Neuronal stem cell (in vitro differentiated cells): ENCODE results near the gene BCL6.

Experiments used
- DNase-seq: peaks from one replicate; pipeline ENCODE4 v3.0.0-alpha.2; 2013; ENCODE audit warnings: low spot score
- H2AFZ ChIP-seq: one replicate; pipeline ENCODE4 v1.6.1; 2013; ENCODE audit warnings: mild to moderate bottlenecking, low read length, inconsistent platforms
- H2AK5ac ChIP-seq: 2 replicates; pipeline ENCODE4 v1.6.1; 2013; ENCODE audit warnings: low read depth, mild to moderate bottlenecking, inconsistent platforms, low read length, moderate library complexity, mixed read lengths
- H2BK120ac ChIP-seq: 2 replicates; pipeline ENCODE4 v1.6.1; 2013; ENCODE audit warnings: low read depth, mild to moderate bottlenecking, inconsistent platforms, low read length, moderate library complexity, mixed read lengths
- H2BK12ac ChIP-seq: one replicate; pipeline ENCODE4 v1.6.1; 2013; ENCODE audit warnings: low read length, inconsistent platforms
- H2BK15ac ChIP-seq: 2 replicates; pipeline ENCODE4 v1.6.1; 2013; ENCODE audit warnings: mild to moderate bottlenecking, low read length, inconsistent platforms, mixed read lengths
- H2BK5ac ChIP-seq: one replicate; pipeline ENCODE4 v1.6.1; 2013; ENCODE audit warnings: inconsistent platforms, mild to moderate bottlenecking, low read length, moderate library complexity
- H3K14ac ChIP-seq: one replicate; pipeline ENCODE4 v1.6.1; 2013; ENCODE audit warnings: low read length, inconsistent platforms
- H3K18ac ChIP-seq: 2 replicates; pipeline ENCODE4 v1.6.1; 2013; ENCODE audit warnings: low read length, inconsistent platforms
- H3K23ac ChIP-seq: 2 replicates; pipeline ENCODE4 v1.6.1; 2013; ENCODE audit warnings: low read depth, mild to moderate bottlenecking, mixed read lengths, low read length, inconsistent platforms; ENCODE audit not compliant: poor library complexity
- H3K27ac ChIP-seq: replicated peaks from 3 replicates; pipeline ENCODE4 v1.5.1; 2013; ENCODE audit warnings: low read length, inconsistent platforms
- H3K27me3 ChIP-seq, 3 experiments: 2 replicates each; pipeline ENCODE4 v1.6.1; 2013; ENCODE audit warnings: low read length in 3 of 3, mild to moderate bottlenecking in 2 of 3, inconsistent platforms in 1 of 3, low read depth in 1 of 3, mixed read lengths in 1 of 3, moderate library complexity in 1 of 3; ENCODE audit not compliant: control insufficient read depth in 3 of 3, insufficient read depth in 3 of 3
- H3K36me3 ChIP-seq, 2 donors: replicated peaks in 1 of 2; 2 replicates each; pipeline ENCODE4 v1.6.1; 2013; ENCODE audit warnings: low read length in 2 of 2; ENCODE audit not compliant: control insufficient read depth in 2 of 2, insufficient read depth in 2 of 2
- H3K4ac ChIP-seq: 2 replicates; pipeline ENCODE4 v1.6.1; 2013; ENCODE audit warnings: inconsistent platforms, mild to moderate bottlenecking, low read length, moderate library complexity
- H3K4me1 ChIP-seq, 2 donors: 1 replicate in 1 of 2; 2 replicates in 1 of 2; pipeline ENCODE4 v1.6.1; 2013; ENCODE audit warnings: low read length in 2 of 2, low read depth in 1 of 2; ENCODE audit not compliant: control insufficient read depth in 2 of 2, insufficient read depth in 1 of 2
- H3K4me2 ChIP-seq: one replicate; pipeline ENCODE4 v1.6.1; 2013; ENCODE audit warnings: mild to moderate bottlenecking, low read length, inconsistent platforms; ENCODE audit not compliant: insufficient read depth, poor library complexity, severe bottlenecking
- H3K4me3 ChIP-seq, 2 donors: 2 replicates each; pipeline ENCODE4 v1.5.1; 2013; ENCODE audit warnings: low read length in 2 of 2, mild to moderate bottlenecking in 2 of 2, inconsistent platforms in 1 of 2, moderate library complexity in 1 of 2
- H3K79me1 ChIP-seq: one replicate; pipeline ENCODE4 v1.6.1; 2013; ENCODE audit warnings: low read depth, mild to moderate bottlenecking, inconsistent platforms, low read length, moderate library complexity
- H3K9ac ChIP-seq: one replicate; pipeline ENCODE4 v1.6.1; 2013; ENCODE audit warnings: mild to moderate bottlenecking, low read depth, low read length, inconsistent platforms; ENCODE audit not compliant: poor library complexity
- H3K9me3 ChIP-seq, 2 donors: replicated peaks in 1 of 2; 2 replicates each; pipeline versions ENCODE3 to v1.6.1; 2013; ENCODE audit warnings: low read length in 2 of 2, mild to moderate bottlenecking in 2 of 2, inconsistent platforms in 1 of 2, low read depth in 1 of 2, mixed read lengths in 1 of 2, moderate library complexity in 1 of 2; ENCODE audit not compliant: control insufficient read depth in 2 of 2, insufficient read depth in 1 of 2
- H4K8ac ChIP-seq: one replicate; pipeline ENCODE4 v1.6.1; 2013; ENCODE audit warnings: low read depth, mild to moderate bottlenecking, inconsistent platforms, low read length, moderate library complexity
- H4K91ac ChIP-seq: one replicate; pipeline ENCODE4 v1.6.1; 2013; ENCODE audit warnings: low read length, low read depth, mild to moderate bottlenecking, inconsistent platforms; ENCODE audit not compliant: poor library complexity
- WGBS, 2 donors: extraction: QIAGEN DNeasy Blood & Tissue Kit; methylation state at CpG; one replicate each; pipeline ENCODE4 v1.1.7; 2013; ENCODE audit warnings: missing lambda C conversion rate in 2 of 2, mixed read lengths in 1 of 2; ENCODE audit not compliant: insufficient read length in 2 of 2, insufficient replicate concordance in 1 of 2; ENCODE audit errors: extremely low coverage in 2 of 2; 5-methylcytosine and 5-hydroxymethylcytosine counted together

Gene BCL6

GRCh38 chr3:187735383-187735782 is 9.9 kb downstream of the BCL6 start:
- Histone ChIP-seq H2AK5ac (no peak overlapping the region), H3K4me1 (peaks cover 5 to 8% of the 10 kb centered on the region in 2 donors), H3K27ac (no peak overlapping the region), H3K18ac (no peak overlapping the region), H3K36me3 (peaks cover 16 to 23% of the 10 kb centered on the region in 2 donors), H2BK5ac (no peak overlapping the region), H2BK120ac (no peak overlapping the region), H3K27me3 (peaks cover 0 to 5% (median 0%) of the 10 kb centered on the region in 3 experiments), H4K91ac (no peak overlapping the region), H3K23ac (no peak overlapping the region), H3K4me3 (no peak overlapping the region), H2BK12ac (no peak overlapping the region), H3K14ac (no peak overlapping the region), H3K4ac (no peak overlapping the region), H3K4me2 (no peak overlapping the region), H3K79me1 (no peaks in the 10 kb centered on the region), H2BK15ac (no peak overlapping the region), H3K9ac (no peak overlapping the region), H3K9me3 (no peaks in the 10 kb centered on the region), H2AFZ (no peak overlapping the region), H4K8ac (no peak overlapping the region)
- DNase-seq = no peak
- no CpG with 5 or more reads among the region's 3 CpGs for WGBS, 2 donors

GRCh38 chr3:187734841-187735240 is 10.4 kb downstream of the BCL6 start:
- H3K27ac ChIP-seq = no peak overlapping the region
- H2BK15ac ChIP-seq = no peak overlapping the region
- WGBS, 2 donors = no CpG with 5 or more reads among the region's 3 CpGs

GRCh38 chr3:187733371-187733770 is 11.9 kb downstream of the BCL6 start:
- peaks cover 30 to 43% of the 10 kb centered on the region in 2 donors for H3K36me3 ChIP-seq

More at GRCh38 chr3:187734841-187735240, 10.4 kb downstream of the BCL6 start:
- H3K4me3 ChIP-seq = no peak overlapping the region
- no peak overlapping the region for H4K8ac ChIP-seq
- no peak overlapping the region for H2BK12ac ChIP-seq
- no peak overlapping the region for H3K4me2 ChIP-seq
- H3K27me3 ChIP-seq = peaks cover 0 to 5% (median 0%) of the 10 kb centered on the region in 3 experiments
- peaks cover 18 to 28% of the 10 kb centered on the region in 2 donors for H3K36me3 ChIP-seq
- H3K4ac ChIP-seq = no peak overlapping the region
- H3K14ac ChIP-seq = no peak overlapping the region
- no peak overlapping the region for H2AFZ ChIP-seq
- no peak overlapping the region for H3K9ac ChIP-seq
- H4K91ac ChIP-seq = no peak overlapping the region
- H3K18ac ChIP-seq = no peak overlapping the region
- no peak overlapping the region for H2BK120ac ChIP-seq
- no peaks in the 10 kb centered on the region for H3K79me1 ChIP-seq
- H3K23ac ChIP-seq = no peak overlapping the region
- H3K4me1 ChIP-seq = peaks cover 5 to 6% of the 10 kb centered on the region in 2 donors
- no peak for DNase-seq
- H2AK5ac ChIP-seq = no peak overlapping the region
- H2BK5ac ChIP-seq = no peak overlapping the region
- no peaks in the 10 kb centered on the region for H3K9me3 ChIP-seq

GRCh38 chr3:187729598-187729997 is 15.7 kb downstream of the BCL6 start:
- Histone ChIP-seq H3K27ac (no peak overlapping the region), H3K4me2 (no peak overlapping the region), H3K18ac (no peak overlapping the region), H3K14ac (no peak overlapping the region), H4K91ac (no peak overlapping the region), H3K4me1 (no peaks in the 10 kb centered on the region), H2BK120ac (no peak overlapping the region), H2AFZ (no peak overlapping the region), H3K23ac (no peak overlapping the region), H3K9ac (no peak overlapping the region), H3K4ac (no peak overlapping the region), H2BK5ac (no peak overlapping the region), H2BK12ac (no peak overlapping the region), H4K8ac (no peak overlapping the region), H3K36me3 (peaks cover 51 to 76% of the 10 kb centered on the region in 2 donors), H3K4me3 (no peak overlapping the region), H3K79me1 (no peaks in the 10 kb centered on the region), H3K9me3 (no peaks in the 10 kb centered on the region), H2AK5ac (no peak overlapping the region), H3K27me3 (no peaks in the 10 kb centered on the region), H2BK15ac (no peak overlapping the region)
- DNase-seq = no peak
- no CpG with 5 or more reads among the region's 12 CpGs for WGBS, 2 donors

More at GRCh38 chr3:187733371-187733770, 11.9 kb downstream of the BCL6 start:
- Histone ChIP-seq H2AK5ac (no peak overlapping the region), H3K23ac (no peak overlapping the region), H3K4me2 (no peak overlapping the region), H3K4ac (no peak overlapping the region), H2BK15ac (no peak overlapping the region), H2AFZ (no peak overlapping the region), H2BK120ac (no peak overlapping the region), H3K9ac (no peak overlapping the region), H2BK12ac (no peak overlapping the region), H3K27me3 (peaks cover 0 to 5% (median 0%) of the 10 kb centered on the region in 3 experiments), H3K14ac (no peak overlapping the region), H3K9me3 (no peaks in the 10 kb centered on the region), H3K4me1 (peaks cover 0 to 6% of the 10 kb centered on the region in 2 donors), H3K4me3 (no peak overlapping the region), H2BK5ac (no peak overlapping the region), H4K8ac (no peak overlapping the region), H3K79me1 (no peaks in the 10 kb centered on the region), H3K18ac (no peak overlapping the region), H4K91ac (no peak overlapping the region), H3K27ac (no peak overlapping the region)
- no CpG with 5 or more reads among the region's 11 CpGs for WGBS, 2 donors
- no peak for DNase-seq
